ENCODE measurements around the gene SLC35F6.
"Not testable (repeated sequence)": the region's sequence is repeated elsewhere in the genome, so short reads cannot be mapped to it uniquely, and the experiment has no call there.

The SLC35F6 gene

GRCh38 chr2:26730549-26731344, 33.3 kb upstream of the SLC35F6 start:
- in situ Hi-C loops (cut with MboI; ENCODE audit: low sequenced_read_pairs), result no loop called here

GRCh38 chr2:26731714-26732113, 32.4 kb upstream of the SLC35F6 start:
- in situ Hi-C loops (cut with MboI; ENCODE audit: low sequenced_read_pairs), result no loop called here

- in situ Hi-C loops (cut with MboI; ENCODE audit: low sequenced_read_pairs), result no loop called here
Measured at GRCh38 chr2:26732446-26732845, 31.6 kb upstream of the SLC35F6 start.

GRCh38 chr2:26733413-26733812, 30.7 kb upstream of the SLC35F6 start:
- in situ Hi-C loops (cut with MboI; ENCODE audit: low sequenced_read_pairs), result no loop called here

DNA sequence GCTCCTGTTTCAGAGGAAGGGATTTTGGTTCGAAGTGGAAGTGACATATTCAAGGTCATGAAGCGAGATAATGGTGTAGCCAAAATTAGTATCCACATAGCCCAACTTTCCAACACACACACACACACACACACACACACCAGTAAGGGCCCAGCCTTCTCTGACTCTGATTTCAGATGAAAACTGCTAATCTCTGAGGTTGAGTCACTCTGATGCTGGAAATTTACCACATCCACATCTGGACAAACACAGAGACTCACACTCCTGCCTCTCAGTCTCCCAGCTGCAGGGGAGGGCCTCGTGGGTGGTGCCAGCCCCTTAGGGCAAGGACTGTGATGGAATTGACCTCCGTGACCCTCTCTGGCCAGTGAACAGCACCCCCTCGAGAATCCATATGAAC, 29.0 kb upstream of the SLC35F6 start:
- in situ Hi-C loops (cut with MboI; ENCODE audit: low sequenced_read_pairs), result no loop called here

- in situ Hi-C loops (cut with MboI; ENCODE audit: low sequenced_read_pairs), result no loop called here
Measured at GRCh38 chr2:26735883-26736588, 28.0 kb upstream of the SLC35F6 start.

DNA sequence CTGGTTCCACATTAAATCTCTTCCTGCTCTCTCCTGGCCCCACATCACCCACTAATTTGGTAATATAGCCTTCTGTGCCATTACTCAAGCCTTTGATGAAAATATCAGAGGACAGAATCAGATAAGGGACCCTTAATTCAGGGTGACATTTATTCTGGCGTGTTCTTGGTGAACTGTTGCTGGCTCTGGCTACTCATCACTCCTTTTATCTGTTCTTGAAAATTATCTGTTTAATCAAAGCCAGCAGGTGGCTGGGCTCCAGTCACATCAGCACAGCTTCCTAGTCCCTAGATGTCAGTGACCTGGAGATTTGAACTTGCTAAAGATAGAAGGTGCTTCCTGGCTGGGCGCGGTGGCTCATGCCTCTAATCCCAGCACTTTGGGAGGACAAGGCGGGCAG, 26.9 kb upstream of the SLC35F6 start:
- in situ Hi-C loops (cut with MboI; ENCODE audit: low sequenced_read_pairs), result no loop called here

DNA sequence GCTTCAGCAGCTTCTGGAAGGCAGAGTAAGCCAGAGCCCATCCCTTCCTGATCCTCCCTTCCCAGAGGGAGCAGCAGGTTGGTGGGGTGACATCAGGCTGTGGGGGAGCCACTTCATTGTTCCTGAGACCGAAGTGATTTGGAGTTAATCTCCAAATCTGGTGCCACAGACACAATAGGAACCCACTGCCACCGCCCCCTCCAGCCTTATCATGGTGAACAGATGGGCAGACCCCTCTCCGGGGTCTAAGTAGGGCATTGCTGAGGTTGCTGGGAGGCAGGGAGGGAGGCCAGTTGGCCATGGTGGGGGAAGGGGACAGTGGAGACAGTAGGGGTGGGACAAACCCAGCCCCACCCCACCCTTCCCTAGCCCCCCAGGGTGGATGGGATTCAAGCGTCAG, 25.6 kb upstream of the SLC35F6 start:
- in situ Hi-C loops (cut with MboI; ENCODE audit: low sequenced_read_pairs), result no loop called here

GRCh38 chr2:26739514-26739913, 24.6 kb upstream of the SLC35F6 start:
- in situ Hi-C loops (cut with MboI; ENCODE audit: low sequenced_read_pairs), result no loop called here

DNA sequence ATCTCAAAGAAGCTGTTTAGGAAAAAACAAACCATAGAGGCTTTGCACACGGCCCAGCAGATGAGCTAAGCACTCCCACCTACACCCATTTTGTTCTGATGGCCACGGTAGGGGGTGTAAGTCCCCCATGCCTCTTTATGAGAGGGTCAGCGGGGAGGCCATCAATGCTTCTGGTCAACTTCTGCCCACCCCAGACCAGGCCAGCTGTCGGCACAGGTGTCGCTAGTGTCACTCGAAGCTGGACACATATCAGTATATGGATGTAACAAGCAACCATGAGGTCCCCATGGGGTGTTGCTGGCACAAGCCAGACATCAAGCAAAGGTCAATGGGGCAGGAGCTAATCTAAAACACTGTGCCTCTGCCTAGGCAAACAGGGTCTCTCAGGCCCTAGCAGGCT, 23.7 kb upstream of the SLC35F6 start:
- in situ Hi-C loops (cut with MboI; ENCODE audit: low sequenced_read_pairs), result loop anchor here (10.0 kb wide), 1 partner anchor 126 kb away; no protein-coding TSS in a partner anchor

GRCh38 chr2:26740890-26741302, 23.2 kb upstream of the SLC35F6 start:
- in situ Hi-C loops (cut with MboI; ENCODE audit: low sequenced_read_pairs), result loop anchor here (10.0 kb wide), 1 partner anchor 126 kb away; no protein-coding TSS in a partner anchor

DNA sequence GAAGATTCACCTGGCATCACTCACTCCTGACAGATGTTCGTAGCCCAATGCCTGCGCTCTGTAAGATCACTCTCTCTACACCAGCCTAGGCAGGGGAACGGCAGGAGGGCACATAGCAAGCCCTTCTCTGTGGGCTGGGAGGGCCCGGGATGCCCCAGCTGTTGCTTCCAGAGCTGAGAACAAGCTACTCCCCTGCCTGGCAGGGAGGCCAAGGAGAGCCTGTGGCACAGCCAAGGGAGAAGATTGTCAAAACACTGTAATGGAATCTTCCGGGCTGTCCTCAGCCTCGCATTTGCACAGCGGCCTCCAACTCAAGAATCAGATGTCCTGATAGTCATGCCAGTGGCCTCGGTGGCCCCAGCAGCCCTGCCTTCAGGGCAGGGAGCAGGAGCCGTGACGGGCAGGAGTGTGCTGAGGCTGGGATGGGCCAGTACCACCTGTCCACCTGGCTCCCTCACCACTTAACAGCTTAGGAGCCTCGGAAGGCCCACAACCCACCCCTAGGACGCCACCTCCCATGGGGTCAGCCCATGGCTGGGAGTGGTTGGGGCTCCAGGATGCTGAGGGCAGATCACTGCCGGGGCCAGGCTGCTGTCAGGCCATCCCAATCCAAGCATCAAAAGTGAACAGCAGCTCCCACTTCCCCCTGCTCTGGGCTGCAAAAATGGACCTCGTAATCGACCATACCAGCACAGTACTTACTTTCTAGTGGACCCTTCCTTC, 21.9 kb upstream of the SLC35F6 start:
- in situ Hi-C loops (cut with MboI; ENCODE audit: low sequenced_read_pairs), result loop anchor here (10.0 kb wide), 1 partner anchor 127 kb away; no protein-coding TSS in a partner anchor

GRCh38 chr2:26743852-26744251, 20.2 kb upstream of the SLC35F6 start:
- in situ Hi-C loops (cut with MboI; ENCODE audit: low sequenced_read_pairs), result loop anchor here (10.0 kb wide), 1 partner anchor 129 kb away; no protein-coding TSS in a partner anchor

- in situ Hi-C loops (cut with MboI; ENCODE audit: low sequenced_read_pairs), result loop anchor here (10.0 kb wide), 1 partner anchor 130 kb away; no protein-coding TSS in a partner anchor
Measured at GRCh38 chr2:26744953-26745352, 19.1 kb upstream of the SLC35F6 start.

DNA sequence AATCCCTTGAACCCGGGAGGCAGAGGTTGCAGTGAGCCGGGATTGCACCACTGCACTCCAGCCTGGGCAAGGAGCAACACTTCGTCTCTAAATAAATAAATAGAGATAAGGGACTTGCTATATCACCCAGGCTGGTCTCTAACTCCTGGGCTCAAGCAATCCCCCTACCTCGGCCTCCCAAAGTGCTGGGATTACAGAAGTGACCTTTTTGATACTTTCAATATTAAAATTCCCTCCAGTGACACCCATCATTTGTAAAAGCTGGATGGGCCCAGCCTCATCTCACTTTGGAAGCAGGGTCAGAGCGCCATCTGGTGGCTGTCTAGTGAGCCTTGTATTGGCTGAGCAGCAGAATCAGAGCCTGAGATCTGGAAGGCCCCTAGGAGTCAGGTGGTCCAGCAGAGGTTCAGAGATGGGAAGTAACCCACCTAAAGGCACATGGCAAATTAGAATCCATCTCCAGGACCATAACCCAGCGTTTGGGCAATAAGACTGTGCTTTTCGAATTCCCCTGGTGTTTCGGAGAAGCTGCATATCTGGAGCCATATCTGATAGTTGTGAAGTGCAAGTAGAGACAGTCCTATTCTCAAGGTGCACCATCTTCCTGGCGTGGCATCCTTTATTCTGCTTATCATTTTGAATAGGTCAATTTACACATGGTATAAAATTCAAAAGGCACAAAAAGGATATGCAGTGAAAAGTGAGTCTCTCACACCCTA, 18.3 kb upstream of the SLC35F6 start:
- in situ Hi-C loops (cut with MboI; ENCODE audit: low sequenced_read_pairs), result loop anchor here (10.0 kb wide), 1 partner anchor 131 kb away; no protein-coding TSS in a partner anchor

DNA sequence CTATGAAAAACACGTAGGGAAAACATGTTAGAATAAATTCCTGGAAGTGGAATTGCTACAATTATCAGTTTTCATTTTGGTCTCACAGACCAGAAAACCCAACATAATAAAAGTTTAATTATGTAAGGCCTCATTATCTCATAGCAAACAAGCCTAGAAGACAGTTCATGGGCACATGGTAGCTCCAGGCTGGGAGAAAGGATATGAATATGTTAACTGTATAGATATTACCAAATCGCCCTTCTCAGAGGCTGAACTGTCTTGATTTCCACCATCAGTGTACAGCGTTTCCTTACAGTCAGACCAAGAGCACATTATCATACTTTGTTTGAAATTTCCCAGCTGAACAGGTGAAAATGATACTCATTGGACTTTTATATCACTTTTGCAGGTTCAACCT, 17.1 kb upstream of the SLC35F6 start:
- in situ Hi-C loops (cut with MboI; ENCODE audit: low sequenced_read_pairs), result loop anchor here (10.0 kb wide), 1 partner anchor 132 kb away; no protein-coding TSS in a partner anchor

- in situ Hi-C loops (cut with MboI; ENCODE audit: low sequenced_read_pairs), result loop anchor here (10.0 kb wide), 1 partner anchor 135 kb away; no protein-coding TSS in a partner anchor
Measured at GRCh38 chr2:26749787-26750420, 14.2 kb upstream of the SLC35F6 start.

DNA sequence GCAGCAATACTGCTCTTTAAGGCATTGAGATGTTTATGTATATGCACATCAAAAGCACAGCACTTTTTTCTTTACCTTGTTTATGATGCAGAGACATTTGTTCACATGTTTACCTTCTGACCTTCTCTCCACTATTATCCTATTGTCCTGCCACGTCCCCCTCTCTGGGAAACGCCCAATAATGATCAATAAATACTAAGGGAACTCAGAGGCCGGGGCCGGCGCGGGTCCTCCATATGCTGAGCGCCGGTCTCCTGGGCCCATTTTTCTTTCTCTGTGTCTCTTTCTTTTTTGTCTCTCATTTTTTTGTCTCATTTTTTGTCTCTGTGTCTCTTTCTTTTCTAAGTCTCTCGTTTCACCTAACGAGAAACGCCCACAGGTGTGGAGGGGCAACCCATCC, 13.6 kb upstream of the SLC35F6 start:
- in situ Hi-C loops (cut with MboI; ENCODE audit: low sequenced_read_pairs), result not testable (repeated sequence)

DNA sequence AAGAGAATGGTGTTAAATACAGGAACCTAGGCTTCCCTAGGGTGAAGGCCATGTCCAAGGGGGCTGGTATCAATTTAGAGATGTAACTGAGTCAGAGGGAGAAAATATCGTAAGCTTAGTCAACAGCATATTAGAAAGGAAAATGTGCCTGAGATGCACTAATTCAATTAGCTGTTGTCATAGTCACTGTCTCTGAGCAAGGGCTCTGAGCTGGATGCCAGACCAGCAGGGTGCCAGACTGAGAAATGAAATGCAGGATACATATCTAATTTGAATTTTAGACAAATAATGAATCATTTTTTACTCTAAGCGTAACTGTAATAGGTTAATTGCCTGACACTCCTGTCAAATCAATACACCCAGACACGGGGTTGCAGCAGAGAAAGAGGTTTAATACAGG, 11.4 kb upstream of the SLC35F6 start:
- in situ Hi-C loops (cut with MboI; ENCODE audit: low sequenced_read_pairs), result no loop called here

- in situ Hi-C loops (cut with MboI; ENCODE audit: low sequenced_read_pairs), result no loop called here
Measured at GRCh38 chr2:26754539-26754938, 9.5 kb upstream of the SLC35F6 start.
